Ishikawa (cell line): Measurements from ENCODE around the gene EPHB1.

ENCODE experiments used
- CEBPB ChIP-seq: IDR thresholded peaks from 2 replicates; pipeline ENCODE4 v1.6.1; 2012
- CREB1 ChIP-seq: IDR thresholded peaks from 2 replicates; pipeline ENCODE4 v1.6.1; 2012; ENCODE audit warnings: low read depth
- EGR1 ChIP-seq: IDR thresholded peaks from 2 replicates; pipeline ENCODE4 v1.6.1; 2012
- EP300 ChIP-seq: IDR thresholded peaks from 2 replicates; pipeline ENCODE4 v1.6.1; 2012; ENCODE audit warnings: borderline replicate concordance
- FOXM1 ChIP-seq: IDR thresholded peaks from 2 replicates; pipeline ENCODE4 v1.6.1; 2012; ENCODE audit warnings: low read depth, borderline replicate concordance
- NFIC ChIP-seq: IDR thresholded peaks from 2 replicates; pipeline ENCODE4 v1.6.1; 2012
- RAD21 ChIP-seq: IDR thresholded peaks from 2 replicates; pipeline ENCODE4 v1.6.1; 2012; ENCODE audit warnings: low read depth
- TAF1 ChIP-seq: IDR thresholded peaks from 2 replicates; pipeline ENCODE4 v1.6.1; 2012; ENCODE audit warnings: low read depth, mild to moderate bottlenecking
- TCF12 ChIP-seq: IDR thresholded peaks from 2 replicates; pipeline ENCODE4 v1.6.1; 2012; ENCODE audit warnings: low read depth
- TEAD4 ChIP-seq: IDR thresholded peaks from 2 replicates; pipeline ENCODE4 v1.6.1; 2012
- YY1 ChIP-seq: IDR thresholded peaks from 2 replicates; pipeline ENCODE4 v1.6.1; 2012; ENCODE audit warnings: low read depth
- ZBTB7A ChIP-seq: IDR thresholded peaks from 2 replicates; pipeline ENCODE4 v1.6.1; 2012; ENCODE audit warnings: low read depth
- TF ChIP-seq, protein P1 (sequence below): IDR thresholded peaks from 2 replicates; pipeline ENCODE4 v1.6.1; 2012; ENCODE audit warnings: low read depth, mild to moderate bottlenecking
- TF ChIP-seq, protein P2 (sequence below): IDR thresholded peaks from 2 replicates; pipeline ENCODE4 v1.6.1; 2012
- TF ChIP-seq, protein P3 (sequence below): IDR thresholded peaks from 2 replicates; pipeline ENCODE4 v1.6.1; 2012

Gene EPHB1

DNA sequence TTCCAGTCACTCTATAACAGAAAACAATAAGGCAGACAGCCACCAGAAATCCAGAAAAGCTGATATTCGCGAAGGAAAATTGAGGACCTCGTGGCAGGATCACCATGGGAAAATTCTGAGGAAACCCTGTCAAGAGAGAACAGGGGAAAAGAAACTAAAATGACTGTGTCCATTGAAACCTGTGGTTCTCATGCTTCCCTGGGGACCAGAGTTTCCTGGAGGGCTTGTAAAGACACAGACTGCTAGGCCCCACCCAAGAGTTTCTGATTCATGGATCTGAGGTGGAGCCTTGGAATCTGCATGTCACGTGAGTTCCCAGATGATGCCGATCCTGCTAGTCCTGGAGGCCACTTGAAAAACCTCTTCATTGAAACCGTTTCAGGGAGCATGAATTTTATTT, 420.5 kb downstream of the EPHB1 start:
- TF ChIP-seq TCF12, result no peak
- TF ChIP-seq NFIC, result no peak
- TF ChIP-seq, protein P1, sequence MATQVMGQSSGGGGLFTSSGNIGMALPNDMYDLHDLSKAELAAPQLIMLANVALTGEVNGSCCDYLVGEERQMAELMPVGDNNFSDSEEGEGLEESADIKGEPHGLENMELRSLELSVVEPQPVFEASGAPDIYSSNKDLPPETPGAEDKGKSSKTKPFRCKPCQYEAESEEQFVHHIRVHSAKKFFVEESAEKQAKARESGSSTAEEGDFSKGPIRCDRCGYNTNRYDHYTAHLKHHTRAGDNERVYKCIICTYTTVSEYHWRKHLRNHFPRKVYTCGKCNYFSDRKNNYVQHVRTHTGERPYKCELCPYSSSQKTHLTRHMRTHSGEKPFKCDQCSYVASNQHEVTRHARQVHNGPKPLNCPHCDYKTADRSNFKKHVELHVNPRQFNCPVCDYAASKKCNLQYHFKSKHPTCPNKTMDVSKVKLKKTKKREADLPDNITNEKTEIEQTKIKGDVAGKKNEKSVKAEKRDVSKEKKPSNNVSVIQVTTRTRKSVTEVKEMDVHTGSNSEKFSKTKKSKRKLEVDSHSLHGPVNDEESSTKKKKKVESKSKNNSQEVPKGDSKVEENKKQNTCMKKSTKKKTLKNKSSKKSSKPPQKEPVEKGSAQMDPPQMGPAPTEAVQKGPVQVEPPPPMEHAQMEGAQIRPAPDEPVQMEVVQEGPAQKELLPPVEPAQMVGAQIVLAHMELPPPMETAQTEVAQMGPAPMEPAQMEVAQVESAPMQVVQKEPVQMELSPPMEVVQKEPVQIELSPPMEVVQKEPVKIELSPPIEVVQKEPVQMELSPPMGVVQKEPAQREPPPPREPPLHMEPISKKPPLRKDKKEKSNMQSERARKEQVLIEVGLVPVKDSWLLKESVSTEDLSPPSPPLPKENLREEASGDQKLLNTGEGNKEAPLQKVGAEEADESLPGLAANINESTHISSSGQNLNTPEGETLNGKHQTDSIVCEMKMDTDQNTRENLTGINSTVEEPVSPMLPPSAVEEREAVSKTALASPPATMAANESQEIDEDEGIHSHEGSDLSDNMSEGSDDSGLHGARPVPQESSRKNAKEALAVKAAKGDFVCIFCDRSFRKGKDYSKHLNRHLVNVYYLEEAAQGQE, result no peak
- TF ChIP-seq EP300, result no peak
- no peak for TF ChIP-seq ZBTB7A
- no peak for TF ChIP-seq YY1
- TF ChIP-seq CREB1, result no peak
- TF ChIP-seq, protein P2, sequence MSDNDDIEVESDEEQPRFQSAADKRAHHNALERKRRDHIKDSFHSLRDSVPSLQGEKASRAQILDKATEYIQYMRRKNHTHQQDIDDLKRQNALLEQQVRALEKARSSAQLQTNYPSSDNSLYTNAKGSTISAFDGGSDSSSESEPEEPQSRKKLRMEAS, result no peak
- no peak for TF ChIP-seq FOXM1
- no peak for TF ChIP-seq TAF1
- TF ChIP-seq EGR1, result no peak
- TF ChIP-seq, protein P3, sequence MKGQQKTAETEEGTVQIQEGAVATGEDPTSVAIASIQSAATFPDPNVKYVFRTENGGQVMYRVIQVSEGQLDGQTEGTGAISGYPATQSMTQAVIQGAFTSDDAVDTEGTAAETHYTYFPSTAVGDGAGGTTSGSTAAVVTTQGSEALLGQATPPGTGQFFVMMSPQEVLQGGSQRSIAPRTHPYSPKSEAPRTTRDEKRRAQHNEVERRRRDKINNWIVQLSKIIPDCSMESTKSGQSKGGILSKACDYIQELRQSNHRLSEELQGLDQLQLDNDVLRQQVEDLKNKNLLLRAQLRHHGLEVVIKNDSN, result no peak
- TF ChIP-seq CEBPB, result no peak
- TF ChIP-seq RAD21, result no peak
- no peak for TF ChIP-seq TEAD4

DNA sequence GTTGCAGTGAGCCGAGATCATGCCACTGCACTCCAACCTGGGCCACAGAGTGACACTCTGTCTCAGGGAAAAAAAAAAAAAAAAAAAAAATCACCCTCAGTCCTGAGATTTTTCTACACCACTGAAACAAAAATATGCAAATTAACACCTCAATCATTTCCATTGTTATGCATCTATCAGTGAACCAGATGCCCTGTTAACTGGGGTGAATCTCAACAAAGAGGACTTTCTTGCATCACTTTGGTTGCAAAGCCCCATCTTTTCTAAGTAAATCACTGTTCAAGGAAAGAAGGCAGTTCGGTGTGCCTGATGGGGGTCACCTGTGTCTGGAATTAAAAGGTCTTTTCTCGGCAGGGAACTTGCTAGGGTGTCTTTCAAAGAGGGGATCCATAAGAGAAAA, 421.6 kb downstream of the EPHB1 start:
- no peak for TF ChIP-seq CEBPB
- TF ChIP-seq ZBTB7A, result no peak
- no peak for TF ChIP-seq RAD21
- no peak for TF ChIP-seq TAF1
- TF ChIP-seq YY1, result no peak
- TF ChIP-seq EGR1, result no peak
- TF ChIP-seq, protein P2, result no peak
- TF ChIP-seq TEAD4, result no peak
- no peak for TF ChIP-seq TCF12
- TF ChIP-seq, protein P1, result no peak
- TF ChIP-seq EP300, result no peak
- TF ChIP-seq, protein P3, result no peak

DNA sequence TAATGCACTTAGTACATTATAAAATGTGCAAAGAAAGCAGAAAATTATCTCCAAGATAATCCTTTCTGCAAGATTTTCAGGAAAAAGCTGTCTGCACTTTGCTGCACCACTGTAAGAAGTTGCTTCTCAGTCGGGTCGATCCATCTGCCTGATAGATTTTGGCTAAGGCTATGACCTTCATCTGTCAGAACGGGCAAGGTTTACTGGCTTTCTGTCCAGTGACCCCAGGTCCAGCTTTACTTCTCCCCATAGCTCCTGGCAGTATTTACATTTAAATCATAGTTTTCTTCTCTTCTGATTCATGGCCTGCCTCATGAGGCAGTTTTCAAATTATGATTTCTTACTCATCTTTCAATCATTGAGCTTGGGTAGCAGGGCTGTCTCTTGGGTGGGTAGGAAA, 422.7 kb downstream of the EPHB1 start:
- TF ChIP-seq YY1 (no peak), EP300 (no peak), TEAD4 (no peak), NFIC (no peak), EGR1 (no peak), CEBPB (no peak)
- TF ChIP-seq, protein P2, result no peak
- TF ChIP-seq, protein P3, result no peak
- TF ChIP-seq, protein P1, result no peak

DNA sequence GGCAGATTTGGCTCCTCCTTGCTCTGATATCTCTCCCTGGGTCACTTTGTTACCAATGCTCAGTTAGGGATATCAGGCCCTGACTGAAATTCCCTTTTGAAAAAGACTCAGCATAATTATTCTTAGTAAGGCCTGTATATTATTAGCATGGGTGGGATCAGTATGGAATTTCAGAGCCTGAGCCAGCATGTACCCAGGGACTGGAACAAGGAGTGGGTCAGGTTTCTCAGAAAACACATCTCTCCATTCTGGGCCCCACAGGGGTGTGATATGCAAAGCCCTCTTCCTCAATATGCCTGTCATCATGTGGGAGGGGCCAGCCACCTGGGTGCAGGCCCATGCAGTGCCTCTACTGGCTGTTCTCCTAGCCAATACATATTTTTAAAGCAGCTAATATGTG, 423.2 kb downstream of the EPHB1 start:
- no peak for TF ChIP-seq EGR1
- no peak for TF ChIP-seq RAD21
- TF ChIP-seq CEBPB, result no peak
- TF ChIP-seq YY1, result no peak
- no peak for TF ChIP-seq TEAD4
- no peak for TF ChIP-seq EP300
- TF ChIP-seq ZBTB7A, result no peak
- TF ChIP-seq TCF12, result no peak
